Measurements from ENCODE around the gene BCL2L13.

Gene BCL2L13

GRCh38 chr22:17767233-17768065 is 128.9 kb downstream of the BCL2L13 start:
- no peak for DNase-seq

GRCh38 chr22:17769013-17769715 is 130.6 kb downstream of the BCL2L13 start:
- DNase-seq, result no peak

GRCh38 chr22:17769716-17770082 is 131.1 kb downstream of the BCL2L13 start:
- DNase-seq, result no peak

GRCh38 chr22:17770180-17771077 is 131.9 kb downstream of the BCL2L13 start:
- DNase-seq, result no peak

GRCh38 chr22:17772249-17772957 is 133.8 kb downstream of the BCL2L13 start:
- no peak for DNase-seq

GRCh38 chr22:17772958-17773605 is 134.5 kb downstream of the BCL2L13 start:
- DNase-seq, result no peak

- DNase-seq, result no peak
These were observed 135.1 kb downstream of the BCL2L13 start for GRCh38 chr22:17773606-17774205.

- DNase-seq, result peak; percentile 49
These were observed 135.8 kb downstream of the BCL2L13 start, which contains the start of gene BID for GRCh38 chr22:17774206-17774925. TSS of gene BID (minus strand) at chr22:17774469. CDS start at chr22:17750116, 24,353 bp downstream.

- DNase-seq, result no peak
These were observed 136.5 kb downstream of the BCL2L13 start for GRCh38 chr22:17774926-17775685.

- no peak for DNase-seq
These were observed 137.4 kb downstream of the BCL2L13 start for GRCh38 chr22:17775781-17776465.

- DNase-seq, result peak; percentile 68
These were observed 138.6 kb downstream of the BCL2L13 start for GRCh38 chr22:17777005-17777716.

GRCh38 chr22:17777717-17778044 is 139.1 kb downstream of the BCL2L13 start:
- no peak for DNase-seq

- no peak for DNase-seq
These were observed 139.9 kb downstream of the BCL2L13 start for GRCh38 chr22:17778412-17778976.

GRCh38 chr22:17779286-17780115 is 140.9 kb downstream of the BCL2L13 start:
- no peak for DNase-seq

- DNase-seq, result no peak
These were observed 141.7 kb downstream of the BCL2L13 start for GRCh38 chr22:17780116-17780740.

Measured in GDM1 (cell line).